GM23248 (cell line): ENCODE data around the gene PCED1B.

Experiments
- EZH2 ChIP-seq: fragments of 200-600 bp; sonication (generic); IDR thresholded peaks from 2 replicates; pipeline ENCODE4 v1.6.1; 2018; ENCODE audit warnings: antibody characterized with exemption, mild to moderate bottlenecking; ENCODE audit not compliant: insufficient read depth, poor library complexity, severe bottlenecking
- EZH2phosphoT487 ChIP-seq: fragments of 200-600 bp; sonication (generic); IDR thresholded peaks from 2 replicates; pipeline ENCODE4 v1.6.1; 2018; ENCODE audit warnings: antibody characterized with exemption, moderate library complexity, mild to moderate bottlenecking, low read depth; ENCODE audit not compliant: insufficient read depth

GRCh38 chr12:47087088-47087688 lies 7.8 kb downstream of the PCED1B start:
- TF ChIP-seq EZH2phosphoT487 (no peak), EZH2 (no peak)
